GM18867 (cell line): ENCODE measurements around the gene FGFRL1.
"Not testable (repeated sequence)": the region's sequence is repeated elsewhere in the genome, so short reads cannot be mapped to it uniquely, and the experiment has no call there.

Source experiments
- ATAC-seq: cut with Tn5 transposase; IDR thresholded peaks from one replicate; pipeline ENCODE4 v1.9.1; 2021; ENCODE audit warnings: mild to moderate bottlenecking, moderate library complexity; ENCODE audit not compliant: unreplicated experiment

FGFRL1 gene

GRCh38 chr4:992297-993110, 18.9 kb upstream of the FGFRL1 start:
- ATAC-seq, result peak; percentile 83

GRCh38 chr4:993111-994029, 18.1 kb upstream of the FGFRL1 start, which contains the start of gene SLC26A1:
Gene SLC26A1, minus strand, starts transcription at chr4:993404. Its CDS starts 1,701 bp downstream, at chr4:991703.
- ATAC-seq, result no peak

- ATAC-seq, result no peak
These were observed 16.0 kb upstream of the FGFRL1 start for GRCh38 chr4:995311-996026.

- no peak for ATAC-seq
These were observed 15.1 kb upstream of the FGFRL1 start for GRCh38 chr4:996030-996996.

GRCh38 chr4:996997-997374, 14.4 kb upstream of the FGFRL1 start:
- no peak for ATAC-seq

GRCh38 chr4:997375-998071, 13.9 kb upstream of the FGFRL1 start:
- ATAC-seq, result no peak

GRCh38 chr4:998096-998691, 13.2 kb upstream of the FGFRL1 start:
- no peak for ATAC-seq

GRCh38 chr4:999240-999863, 12.1 kb upstream of the FGFRL1 start:
- not testable (repeated sequence) for ATAC-seq

- no peak for ATAC-seq
These were observed 11.5 kb upstream of the FGFRL1 start for GRCh38 chr4:999882-1000425.

- no peak for ATAC-seq
These were observed 10.7 kb upstream of the FGFRL1 start for GRCh38 chr4:1000686-1001260.

- no peak for ATAC-seq
These were observed 9.8 kb upstream of the FGFRL1 start for GRCh38 chr4:1001561-1002130.

GRCh38 chr4:1002131-1002630, 9.2 kb upstream of the FGFRL1 start:
- no peak for ATAC-seq

GRCh38 chr4:1002631-1003251, 8.7 kb upstream of the FGFRL1 start:
- ATAC-seq, result no peak

GRCh38 chr4:1003271-1004070, 8.0 kb upstream of the FGFRL1 start:
- ATAC-seq, result no peak

GRCh38 chr4:1004071-1004418, 7.4 kb upstream of the FGFRL1 start:
- no peak for ATAC-seq
